Astrocyte of the spinal cord (primary cell): ENCODE measurements around the gene FMR1.

Source experiments
- DNase-seq: peaks from one replicate; pipeline ENCODE4 v3.0.0; 2011; ENCODE audit warnings: low read depth, low spot score
- H3K4me3 ChIP-seq: 2 replicates; pipeline ENCODE4 v1.5.1; 2011; ENCODE audit warnings: low read depth, mild to moderate bottlenecking, low read length, moderate library complexity
- CTCF ChIP-seq: IDR thresholded peaks from 2 replicates; pipeline ENCODE4 v1.5.1; 2012; ENCODE audit warnings: low read depth, mild to moderate bottlenecking, low read length, inconsistent platforms
- in situ Hi-C: cut with HindIII; loops from 2 replicates; pipeline ENCODE4 v1.10.0; 2017; ENCODE audit warnings: low sequenced_read_pairs

The FMR1 gene

GRCh38 chrX:147953976-147954375 is 42.3 kb downstream of the FMR1 start:
- in situ Hi-C loops = no loop called here
- DNase-seq = no peak
- TF ChIP-seq CTCF = no peak
- H3K4me3 ChIP-seq = no peak overlapping the region

- no peak for DNase-seq
- H3K4me3 ChIP-seq = no peak overlapping the region
- no peak for TF ChIP-seq CTCF
- in situ Hi-C loops = no loop called here
These were observed 45.6 kb downstream of the FMR1 start for GRCh38 chrX:147957291-147957690.

- in situ Hi-C loops = no loop called here
- peak; percentile 27 for DNase-seq
- no peak for TF ChIP-seq CTCF
- no peak overlapping the region for H3K4me3 ChIP-seq
These were observed 46.6 kb downstream of the FMR1 start for GRCh38 chrX:147958291-147958690.

GRCh38 chrX:147960722-147961121 is 49.0 kb downstream of the FMR1 start:
- no peak overlapping the region for H3K4me3 ChIP-seq
- in situ Hi-C loops = no loop called here

GRCh38 chrX:147962476-147962875 is 50.8 kb downstream of the FMR1 start:
- no peak overlapping the region for H3K4me3 ChIP-seq
- in situ Hi-C loops = no loop called here
- TF ChIP-seq CTCF = no peak
- no peak for DNase-seq

More at GRCh38 chrX:147960722-147961121, 49.0 kb downstream of the FMR1 start:
- no peak for DNase-seq
- TF ChIP-seq CTCF = no peak

GRCh38 chrX:147978931-147979330 is 67.2 kb downstream of the FMR1 start:
- H3K4me3 ChIP-seq = no peak overlapping the region
- no peak for DNase-seq
- no peak for TF ChIP-seq CTCF
- in situ Hi-C loops = no loop called here
